ENCODE data around the gene CTDNEP1.
A peak's percentile ranks its signal among the peaks of the same experiment; 100 is the strongest.

GRCh38 chr17:7281074-7281952 is 29.8 kb upstream of the CTDNEP1 start, which contains the start of gene SLC2A4:
- no peak for TF ChIP-seq CTCF (conservative IDR thresholded peaks at IDR 0.05; ENCODE audit: low read depth, low read length)
- peak; percentile 99 for TF ChIP-seq MXI1 (IDR thresholded peaks at IDR 0.05; ENCODE audit: borderline replicate concordance, low read depth, low read length)
- TF ChIP-seq POLR2A (IDR thresholded peaks at IDR 0.05; ENCODE audit: low read depth, low read length), result peak; percentile 15; the same call in 1 of the 2 replicates
- TF ChIP-seq NFE2L2 (IDR thresholded peaks at IDR 0.05; ENCODE audit: low read depth, low read length), result no peak
- TF ChIP-seq USF2 (IDR thresholded peaks at IDR 0.05; ENCODE audit: low read depth, low read length), result no peak; the same call in 1 of the 2 replicates
- no peak for TF ChIP-seq CHD1 (IDR thresholded peaks at IDR 0.05; ENCODE audit: low read depth, low read length)
- TF ChIP-seq FOS (IDR thresholded peaks at IDR 0.05; ENCODE audit: low read depth, low read length), result no peak
- TF ChIP-seq RFX5 (IDR thresholded peaks at IDR 0.05; ENCODE audit: low read depth, low read length), result no peak
- no peak for TF ChIP-seq RCOR1 (IDR thresholded peaks at IDR 0.05; ENCODE audit: insufficient replicate concordance, low read length)
- TF ChIP-seq RAD21 (IDR thresholded peaks at IDR 0.05; ENCODE audit: low read length), result no peak
- no peak for TF ChIP-seq CEBPB (IDR thresholded peaks at IDR 0.05; ENCODE audit: low read depth, low read length)
- TF ChIP-seq BHLHE40 (IDR thresholded peaks at IDR 0.05; ENCODE audit: low read depth, low read length), result no peak
- TF ChIP-seq ELK1 (IDR thresholded peaks at IDR 0.05; ENCODE audit: borderline replicate concordance, low read depth, low read length), result no peak
- no peak for TF ChIP-seq SMC3 (IDR thresholded peaks at IDR 0.05; ENCODE audit: low read depth, low read length)
